Activated T-cell treated with anti-CD3 and anti-CD28 coated beads, Interleukin-2, amount 50 U/mL, for 48 hours (primary cell): Measurements from ENCODE around the gene UBAC1.
"Not testable (repeated sequence)": the region's sequence is repeated elsewhere in the genome, so short reads cannot be mapped to it uniquely, and the experiment has no call there.

Experiments
- DNase-seq, 2 experiments: peaks; one replicate each; pipeline ENCODE4 v3.0.0-alpha.2; 2020

Gene UBAC1

DNA sequence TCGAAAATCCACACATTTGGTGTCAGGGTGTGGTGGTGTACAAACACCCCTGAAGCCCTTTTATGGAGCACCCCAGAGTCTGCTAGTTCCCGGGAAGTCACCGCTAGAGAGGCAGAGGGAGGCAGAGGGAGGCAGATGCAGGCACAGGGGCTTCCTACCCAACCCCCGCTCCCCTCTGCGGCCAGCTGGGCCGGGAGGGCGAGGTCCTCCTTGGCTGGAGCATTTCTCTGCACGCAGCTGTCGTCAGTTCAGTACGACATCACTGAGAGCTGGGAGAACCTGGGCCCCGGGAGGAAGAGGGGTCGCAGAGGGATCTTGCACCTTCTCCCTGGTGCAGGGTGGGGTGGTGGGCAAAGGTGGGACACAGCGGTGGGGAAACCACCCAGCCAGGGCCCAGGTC lies 15.8 kb upstream of the UBAC1 start:
- no peak for DNase-seq

DNA sequence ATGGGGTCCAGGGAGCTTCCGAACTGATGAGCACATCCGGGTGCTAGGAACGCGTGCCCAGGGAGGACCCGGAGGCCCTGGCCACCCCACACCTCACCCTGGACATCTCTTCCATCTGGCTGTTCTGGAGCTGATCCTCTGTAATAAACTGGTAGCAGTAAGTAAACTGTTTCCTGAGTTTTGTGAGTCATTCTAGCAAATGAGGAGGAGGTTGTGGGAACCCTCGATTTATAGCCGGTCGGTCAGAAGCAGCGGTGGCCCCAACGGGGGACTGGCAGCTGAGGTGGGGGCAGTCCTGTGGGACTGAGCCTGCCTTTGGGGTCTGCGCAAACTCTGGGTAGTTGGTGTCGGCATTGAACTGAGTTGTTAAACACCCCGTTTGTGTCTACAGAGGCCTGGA lies 15.4 kb upstream of the UBAC1 start:
- no peak for DNase-seq

DNA sequence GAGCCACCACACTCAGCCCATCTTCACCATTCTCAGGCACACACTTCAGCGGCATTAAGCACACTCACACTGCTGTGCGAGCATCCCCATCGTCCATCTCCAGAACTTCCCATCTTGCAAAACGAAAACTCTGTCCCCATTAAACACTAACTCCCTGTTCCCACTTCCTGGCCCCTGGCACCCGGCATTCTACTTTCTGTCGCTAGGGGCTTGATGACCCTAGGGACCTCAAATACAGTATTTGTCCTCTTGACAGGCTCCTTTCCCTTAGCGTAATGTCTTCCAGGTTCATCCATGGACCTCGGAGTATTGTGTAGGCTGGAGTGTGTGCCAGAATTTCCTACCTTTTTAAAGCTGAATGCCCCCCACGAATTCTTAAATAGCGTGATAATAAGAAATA lies 14.7 kb upstream of the UBAC1 start:
- no peak for DNase-seq

DNA sequence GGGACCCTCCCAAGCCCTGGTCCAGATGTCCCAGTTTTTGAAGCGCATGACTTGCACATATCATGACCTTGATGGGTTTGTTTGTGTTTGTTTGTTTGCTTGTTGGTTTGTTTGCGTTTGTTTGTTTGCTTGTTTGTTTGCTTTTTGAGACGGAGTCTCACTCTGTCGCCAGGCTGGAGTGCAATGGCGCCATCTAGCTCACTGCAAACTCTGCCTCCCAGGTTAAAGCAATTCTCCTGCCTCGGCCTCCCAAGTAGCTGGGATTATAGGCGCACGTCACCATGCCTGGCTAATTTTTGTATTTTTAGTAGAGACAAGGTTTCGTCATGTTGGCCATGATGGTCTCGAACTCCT lies 13.0 kb upstream of the UBAC1 start:
- DNase-seq = no peak

DNA sequence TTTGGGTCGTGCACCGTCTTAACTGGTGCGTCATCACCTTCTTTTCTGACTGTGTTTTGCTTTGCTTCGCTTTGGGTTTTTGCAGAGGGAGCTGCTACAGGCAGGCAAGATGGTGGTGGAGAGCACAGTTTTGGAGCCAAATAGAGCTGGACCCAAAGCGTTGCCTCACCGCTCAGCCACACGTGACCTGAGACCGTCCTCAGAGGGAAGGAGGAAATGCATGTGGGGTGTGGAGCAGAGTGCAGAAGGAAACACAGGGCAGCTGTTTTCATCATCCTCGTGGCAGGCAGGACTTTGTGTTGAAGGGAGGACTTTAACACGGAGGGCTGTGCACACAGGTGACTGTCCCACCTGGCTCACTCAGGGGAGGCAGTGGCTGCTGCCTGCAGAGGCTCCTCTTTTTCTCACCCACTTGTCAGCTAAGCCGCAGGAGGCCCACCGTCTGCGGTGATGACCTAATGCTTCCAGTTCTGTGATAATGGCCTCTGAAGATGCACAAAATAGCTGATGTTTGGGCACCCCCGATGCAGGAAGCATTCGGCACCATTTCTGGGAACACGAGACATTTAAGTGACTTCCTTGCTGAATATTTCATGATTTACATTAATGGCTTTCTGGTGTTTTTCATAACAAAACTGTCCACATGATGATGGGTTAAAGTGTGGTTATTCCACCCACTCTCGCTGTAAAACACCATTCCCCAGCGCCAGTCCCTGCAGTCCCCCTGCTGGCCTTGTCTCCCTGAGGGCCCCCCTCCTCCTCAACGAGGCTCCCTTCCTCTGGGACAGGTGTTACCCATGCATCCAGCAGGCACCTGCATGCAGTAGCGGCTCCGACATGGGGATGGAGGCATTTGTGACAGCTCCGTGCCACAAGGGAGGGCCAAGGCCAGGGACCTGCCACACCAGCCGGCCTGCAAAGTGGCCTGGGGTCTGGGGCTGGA lies 12.4 kb upstream of the UBAC1 start:
- DNase-seq = no peak

DNA sequence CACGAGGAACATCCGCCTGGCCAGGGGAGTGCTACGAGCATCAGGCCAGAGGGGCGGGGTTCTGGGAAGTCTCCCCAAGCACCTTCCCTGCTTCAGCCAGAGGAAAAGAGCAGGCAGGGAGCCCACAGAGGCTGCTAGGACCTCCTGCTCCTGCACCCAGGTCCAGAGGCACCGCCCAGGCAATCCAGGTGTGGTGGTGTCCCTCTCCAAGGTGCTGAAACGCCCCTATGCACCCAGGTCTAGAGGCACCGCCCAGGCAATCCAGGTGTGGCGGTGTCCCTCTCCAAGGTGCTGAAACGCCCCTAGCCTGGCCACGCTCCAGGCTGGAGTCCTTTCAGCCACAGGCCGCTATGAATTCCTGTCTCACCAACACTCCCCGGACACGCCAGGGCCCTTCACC lies 10.7 kb upstream of the UBAC1 start:
- DNase-seq = peak; percentile 43 to 60

DNA sequence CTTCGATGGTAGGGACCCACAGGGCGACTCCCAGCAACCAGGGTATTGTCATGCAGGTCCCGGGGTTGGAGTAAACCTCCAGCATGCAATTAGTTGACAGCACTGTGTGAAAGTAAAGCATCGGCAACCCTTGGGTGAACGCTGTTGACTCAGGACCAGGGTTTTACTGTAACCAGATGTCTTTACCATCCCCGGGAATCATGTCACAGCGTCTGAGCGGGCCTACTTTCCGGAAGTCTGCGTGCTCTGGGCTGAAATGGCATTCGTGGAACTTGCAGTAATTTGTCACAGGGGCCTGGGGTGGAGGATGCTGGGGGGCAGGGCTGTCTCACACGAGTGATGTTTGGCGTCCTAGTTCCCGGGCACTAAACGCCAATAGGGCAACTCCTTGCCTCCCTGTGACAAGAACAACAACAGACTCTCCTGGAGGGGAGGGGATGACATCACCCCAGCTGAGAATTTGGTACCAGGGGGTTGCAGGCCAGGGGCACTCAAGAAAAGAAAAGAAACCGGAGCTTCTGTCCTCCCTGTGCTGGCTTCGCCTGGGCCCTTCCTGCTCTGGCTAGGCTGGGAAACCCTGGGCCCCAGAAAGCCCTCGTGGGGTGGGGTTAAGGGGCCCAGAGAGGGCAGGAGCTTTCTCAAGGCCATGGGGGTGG lies 10.1 kb upstream of the UBAC1 start:
- DNase-seq = no peak

DNA sequence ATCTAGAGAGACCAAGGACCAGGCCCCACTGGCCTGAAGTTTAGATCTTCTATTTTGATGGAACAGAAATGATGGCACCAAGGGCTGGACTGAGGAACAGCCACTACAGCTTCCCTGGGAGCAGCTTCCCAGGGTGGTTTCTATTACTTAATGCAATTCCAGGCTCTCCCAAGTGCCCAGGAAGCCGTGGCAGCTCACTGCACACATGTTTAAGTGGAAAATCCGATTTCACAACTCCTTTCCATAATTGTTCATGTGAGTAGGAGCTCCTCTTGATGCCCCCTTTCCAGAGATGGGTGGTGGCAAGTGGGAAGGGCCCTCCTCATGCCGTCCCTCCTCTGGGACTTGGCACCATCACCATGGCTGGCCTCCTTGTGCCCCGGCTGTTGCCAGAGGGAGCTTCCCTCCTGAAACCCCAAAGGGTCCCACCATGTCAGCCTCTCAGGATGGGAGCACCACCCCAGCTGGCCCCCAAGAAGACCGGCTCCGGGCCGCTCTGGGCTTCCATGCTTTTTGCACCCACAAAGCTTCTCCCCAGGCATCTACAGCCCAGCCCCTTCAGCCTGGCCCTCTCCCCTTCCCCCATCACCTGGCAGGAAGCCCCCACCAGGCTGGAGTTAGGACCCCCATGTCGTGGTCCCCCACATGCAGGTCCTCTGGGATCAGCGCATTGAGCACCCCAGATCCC lies 9.1 kb upstream of the UBAC1 start:
- DNase-seq = no peak

DNA sequence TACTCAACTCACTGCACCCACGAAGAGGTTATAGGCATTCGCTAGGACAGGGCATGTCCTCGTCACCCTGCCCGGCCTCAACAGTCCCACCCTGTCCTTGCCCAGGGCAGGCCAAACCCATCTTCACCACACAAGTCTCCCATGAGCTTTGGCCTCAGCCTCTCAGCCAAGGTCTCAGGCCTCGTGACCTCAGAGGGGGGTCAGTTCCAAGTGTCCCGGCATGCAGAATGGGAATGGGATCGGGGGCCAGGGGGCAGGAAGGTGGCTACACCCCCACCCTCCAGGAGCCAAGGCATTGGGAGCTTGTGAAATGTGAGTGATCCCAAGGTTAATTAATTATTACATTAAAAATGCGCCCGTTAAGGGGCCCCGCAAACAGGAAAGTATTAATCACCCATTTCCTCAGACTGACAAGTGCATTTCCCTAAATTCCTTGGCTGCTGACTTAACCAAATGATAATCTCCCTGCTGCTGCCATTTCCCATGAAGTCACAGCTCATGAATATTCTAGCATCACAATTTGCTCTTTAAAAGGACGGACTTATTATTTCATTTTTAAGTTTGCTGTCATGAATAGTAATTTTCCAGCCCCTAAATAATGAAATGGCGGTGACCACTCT lies 8.0 kb upstream of the UBAC1 start:
- no peak for DNase-seq

DNA sequence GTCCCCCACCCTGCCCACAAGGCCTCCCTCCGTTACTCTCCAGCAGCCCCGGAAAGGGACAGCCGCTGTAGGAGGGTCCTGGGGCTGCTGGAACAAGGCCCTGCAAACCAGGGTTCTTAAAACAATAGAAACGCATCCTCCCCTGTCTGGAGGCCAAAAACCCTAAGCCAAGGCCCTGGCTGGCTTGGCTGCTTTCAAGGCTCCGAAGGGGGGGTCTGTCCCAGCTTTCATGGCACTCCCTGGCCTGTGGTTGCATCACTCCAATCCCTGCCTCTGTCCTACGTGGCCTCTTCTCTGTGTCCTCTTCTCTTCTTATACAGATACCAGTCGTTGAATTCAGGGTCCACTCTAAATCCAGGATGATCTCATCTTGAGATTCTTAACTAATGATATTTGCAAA lies 7.4 kb upstream of the UBAC1 start:
- DNase-seq = no peak

DNA sequence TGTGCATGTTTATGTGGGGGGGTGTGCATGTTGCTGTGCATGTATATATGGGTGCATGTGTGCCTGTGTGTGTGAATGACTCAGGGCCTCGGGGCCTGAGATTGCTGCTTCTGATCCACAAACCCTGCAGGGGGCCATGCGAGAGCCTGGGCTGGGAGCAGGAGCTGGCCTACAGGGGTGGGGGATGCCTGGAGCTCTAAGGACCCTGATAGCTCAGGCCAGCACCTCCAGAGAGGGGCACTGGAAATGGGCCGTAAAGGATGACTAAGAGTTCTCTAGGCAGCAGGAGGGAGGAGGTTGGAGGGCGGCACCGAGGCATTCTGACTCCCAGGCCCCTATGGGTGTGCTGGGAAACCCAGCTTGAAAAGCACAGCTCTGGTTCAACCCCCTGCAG lies 6.9 kb upstream of the UBAC1 start:
- DNase-seq = no peak

DNA sequence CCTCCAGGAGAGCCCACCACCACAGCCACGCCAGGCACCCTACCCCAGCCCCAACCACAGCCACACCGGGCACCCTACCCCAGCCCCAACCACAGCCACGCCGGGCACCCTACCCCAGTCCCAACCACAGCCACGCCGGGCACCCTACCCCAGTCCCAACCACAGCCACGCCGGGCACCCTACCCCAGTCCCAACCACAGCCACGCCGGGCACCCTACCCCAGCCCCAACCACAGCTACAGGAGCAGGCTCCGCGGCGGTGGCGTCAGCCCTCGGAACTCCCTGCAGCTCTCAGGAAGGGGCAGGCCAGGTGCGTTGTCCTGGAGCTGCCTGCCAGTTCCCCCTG lies 5.7 kb upstream of the UBAC1 start:
- DNase-seq = not testable (repeated sequence)

DNA sequence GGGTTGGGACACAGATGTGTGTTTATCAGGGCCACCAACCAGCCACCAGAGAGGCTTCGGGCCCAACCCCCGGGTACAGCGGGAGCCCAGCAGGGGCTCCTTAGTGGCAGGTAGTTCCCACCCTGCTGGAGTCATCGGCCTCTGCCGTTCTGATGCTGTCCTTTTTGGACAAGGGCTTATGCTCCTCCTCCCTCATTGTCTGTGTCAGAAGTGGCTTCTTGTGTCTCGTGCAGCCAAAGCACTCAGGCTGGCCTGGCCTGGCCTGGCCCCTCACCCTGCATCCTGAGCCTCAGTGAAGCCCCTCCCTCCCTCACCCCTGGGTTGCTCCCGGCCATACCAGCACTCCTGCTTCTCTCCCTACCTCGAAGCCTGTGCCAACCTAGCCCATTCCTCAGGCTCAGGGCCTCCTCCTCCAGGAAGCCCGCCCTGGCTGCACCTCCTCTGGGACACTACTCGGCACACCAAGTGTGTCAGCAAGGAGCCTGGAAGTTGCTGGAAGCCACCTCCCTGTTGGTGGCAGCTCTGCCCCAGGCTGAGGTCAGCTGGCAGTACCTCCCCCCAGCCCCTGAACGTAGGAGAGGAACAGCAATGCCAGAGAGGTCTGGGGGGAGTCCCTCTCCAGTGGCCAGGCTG lies 4.1 kb upstream of the UBAC1 start:
- DNase-seq = no peak

DNA sequence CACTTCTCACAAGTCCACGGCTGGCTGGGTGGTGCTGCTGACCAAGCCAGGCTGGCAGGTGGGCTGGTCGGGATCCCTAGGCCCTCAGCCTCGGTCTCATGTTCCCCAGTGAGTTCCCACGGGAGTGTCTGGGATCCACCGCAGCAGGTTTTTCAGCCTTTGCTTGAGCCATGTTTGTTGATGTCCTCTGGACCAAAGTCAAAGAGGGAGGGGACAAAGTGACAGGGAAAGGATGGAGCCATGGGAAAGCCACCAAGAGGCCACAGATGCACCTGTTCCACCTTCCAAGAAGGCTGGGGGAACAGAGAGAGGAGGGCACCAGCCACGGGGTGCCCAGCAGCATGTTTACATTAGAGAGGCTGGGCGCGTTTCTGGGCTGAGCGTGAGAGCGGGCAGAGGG lies 2.8 kb upstream of the UBAC1 start:
- no peak for DNase-seq

DNA sequence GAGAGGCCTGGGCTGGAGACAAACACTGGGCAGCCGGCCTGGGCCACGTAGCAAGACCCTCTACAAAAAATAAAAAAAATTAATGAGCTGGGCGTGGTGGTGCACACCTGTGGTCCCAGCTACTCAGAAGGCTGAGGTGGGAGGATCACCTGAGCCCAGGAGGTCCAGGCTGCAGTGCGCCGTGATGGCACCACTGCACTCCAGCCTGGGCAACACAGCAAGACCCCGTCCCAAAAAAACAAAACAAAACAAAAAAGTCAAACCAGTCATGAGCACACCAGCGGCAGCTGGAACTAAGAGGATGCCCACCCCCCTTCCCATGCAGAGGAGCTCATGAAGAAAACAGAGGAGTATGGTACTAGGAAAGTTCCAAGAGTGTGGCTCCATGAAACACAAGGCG lies 2.2 kb upstream of the UBAC1 start:
- no peak for DNase-seq

DNA sequence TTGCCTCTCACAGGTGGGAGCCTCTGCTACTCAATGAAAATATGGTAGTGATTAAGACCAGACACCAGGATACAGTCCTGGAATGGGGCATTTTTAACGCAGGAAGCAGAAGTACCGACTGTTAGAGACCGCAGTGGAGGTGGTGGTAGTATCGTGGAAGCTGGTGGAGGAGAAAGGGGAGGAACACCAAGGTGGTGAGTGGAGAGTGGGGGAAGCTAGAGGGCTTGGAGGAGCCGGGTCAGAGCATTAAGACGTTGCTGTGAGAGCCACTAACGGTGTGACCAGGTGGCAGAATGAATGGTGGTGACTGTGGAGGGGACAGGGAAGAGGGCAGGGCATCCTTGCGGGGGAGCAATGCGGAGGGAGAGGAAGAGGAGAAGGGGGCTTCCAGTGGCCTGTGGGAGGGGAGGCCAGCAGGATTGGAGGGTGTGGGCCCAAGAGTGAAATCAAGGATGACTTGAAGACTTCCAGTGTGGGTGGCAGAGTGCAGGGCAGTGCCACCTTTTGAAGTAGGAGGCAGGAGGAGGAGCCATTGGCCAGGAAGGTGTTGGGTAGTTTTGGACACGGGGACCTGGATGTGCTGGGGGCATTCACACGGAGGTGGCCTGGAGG lies 1.6 kb upstream of the UBAC1 start:
- DNase-seq = no peak

DNA sequence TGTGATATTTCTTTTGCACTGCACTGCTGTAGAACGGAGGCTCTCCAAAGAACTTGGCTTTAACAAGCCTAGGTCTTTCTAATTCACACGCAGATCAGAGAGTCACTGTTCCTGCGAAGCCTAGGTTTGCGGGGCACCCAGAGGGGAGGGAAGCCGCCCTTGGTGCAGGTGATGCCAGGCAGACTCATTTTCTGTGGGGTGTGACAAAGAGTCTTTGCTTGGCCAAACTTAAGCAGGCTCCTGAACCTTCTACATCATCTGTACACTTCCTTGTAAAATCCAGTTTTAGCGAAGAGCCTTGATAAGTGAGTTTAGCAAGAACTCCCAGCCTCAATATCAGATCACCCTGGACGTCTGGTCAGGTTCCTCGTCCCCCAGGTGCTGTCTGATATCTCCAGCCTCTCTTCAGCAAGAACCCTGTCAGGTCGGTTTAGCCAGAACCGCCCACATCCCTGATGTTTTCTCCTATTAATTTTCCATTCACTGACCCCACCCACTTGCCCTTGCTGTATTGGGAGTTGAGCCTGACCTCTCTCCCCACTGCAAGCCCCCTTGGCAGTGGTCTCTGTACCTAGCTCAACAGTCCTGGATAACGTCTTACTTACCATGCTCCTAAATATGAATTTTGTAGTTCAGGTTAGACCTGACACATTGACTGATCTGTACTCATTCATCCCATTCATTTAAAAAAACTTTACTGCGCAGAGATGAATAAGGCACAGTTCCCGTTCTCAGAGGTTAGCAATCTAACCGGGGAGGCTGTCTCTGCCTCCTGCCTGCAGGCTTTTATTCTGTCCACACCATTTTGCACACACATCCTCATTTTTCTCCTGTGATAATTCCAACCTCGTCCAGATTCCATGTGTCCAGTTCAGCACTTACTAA lies 880 bp upstream of the UBAC1 start:
- peak; percentile 36 to 45 for DNase-seq

DNA sequence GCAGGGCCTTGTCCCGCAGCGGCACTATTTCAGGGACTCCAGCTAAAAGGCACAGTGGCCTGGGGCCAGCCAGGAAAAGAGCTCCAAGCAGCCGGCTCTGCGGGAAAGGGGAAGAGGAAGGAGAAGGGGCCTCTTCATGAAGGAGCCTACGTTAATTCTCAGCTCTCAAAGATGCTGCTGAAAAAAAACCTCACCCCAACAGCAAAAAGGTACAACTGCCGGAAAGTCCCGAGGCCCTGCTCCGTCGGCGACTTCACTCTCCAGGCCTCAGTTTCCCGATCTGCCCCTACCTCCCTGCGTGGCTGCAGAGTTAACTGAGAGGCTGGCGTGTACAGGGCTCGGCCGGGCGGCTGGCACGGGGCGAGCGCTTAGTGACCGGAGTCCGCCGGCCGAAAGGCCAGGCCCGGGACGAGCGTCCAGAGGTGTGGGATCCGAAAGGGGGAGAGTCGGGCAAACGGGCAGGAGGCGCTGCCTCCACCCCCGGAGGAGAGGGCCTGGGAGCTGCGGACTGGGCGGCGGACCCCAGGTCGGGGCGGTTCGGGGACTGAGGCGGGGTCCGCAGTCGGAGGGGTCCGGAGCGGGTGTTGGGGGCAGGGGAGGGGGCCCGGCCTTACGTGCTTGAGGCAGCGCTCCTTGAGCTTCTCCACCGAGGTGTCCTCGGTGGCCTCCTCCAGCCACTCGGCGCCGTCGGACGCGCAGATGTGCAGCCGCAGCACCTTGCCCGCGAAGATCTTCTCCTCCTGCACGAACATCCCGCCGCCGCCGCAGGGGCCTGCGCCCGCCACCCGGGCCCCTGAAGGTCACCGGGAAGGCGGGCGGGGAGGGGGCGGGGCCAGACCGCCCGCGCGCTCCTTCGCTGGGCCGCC lies 529 bp downstream of the UBAC1 start:
- DNase-seq = no peak

DNA sequence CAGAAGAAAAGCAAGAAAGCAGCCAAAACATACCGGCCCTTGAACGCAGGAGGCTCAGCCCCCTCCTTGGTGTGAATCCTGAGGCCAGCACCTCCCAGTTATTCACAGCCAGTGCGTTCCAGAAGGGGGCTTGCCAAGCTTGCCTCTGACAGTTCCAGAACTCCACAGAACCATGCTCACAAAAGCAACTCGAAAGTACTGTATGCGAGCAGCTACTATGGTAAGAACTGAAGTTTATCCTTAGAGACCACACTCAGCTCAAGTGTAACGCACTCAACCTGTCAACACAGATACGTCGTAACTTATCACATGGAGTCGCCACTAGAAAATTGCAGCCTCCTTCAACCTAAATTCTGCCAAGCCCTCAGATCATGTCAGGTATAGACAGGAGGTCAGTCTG lies 1.4 kb downstream of the UBAC1 start:
- no peak for DNase-seq

DNA sequence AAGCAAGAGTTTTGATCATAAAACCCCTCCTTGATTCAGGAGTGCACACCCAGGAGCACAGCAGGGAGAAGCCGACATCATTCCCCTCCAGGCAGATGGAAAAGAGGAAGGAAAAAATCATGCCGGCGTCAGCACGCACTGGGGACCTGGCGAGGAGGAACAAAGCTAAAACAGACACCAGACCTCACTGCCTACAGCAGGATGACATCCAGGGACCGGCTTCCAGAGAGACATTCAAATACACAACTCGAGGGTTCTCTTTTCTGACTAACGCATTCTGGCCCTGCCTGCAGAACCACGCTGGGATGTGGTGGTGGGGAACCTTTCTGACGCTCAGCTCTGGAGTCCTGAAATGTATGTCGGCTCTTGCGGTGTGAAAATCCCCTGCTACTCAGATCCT lies 2.7 kb downstream of the UBAC1 start:
- DNase-seq = no peak

DNA sequence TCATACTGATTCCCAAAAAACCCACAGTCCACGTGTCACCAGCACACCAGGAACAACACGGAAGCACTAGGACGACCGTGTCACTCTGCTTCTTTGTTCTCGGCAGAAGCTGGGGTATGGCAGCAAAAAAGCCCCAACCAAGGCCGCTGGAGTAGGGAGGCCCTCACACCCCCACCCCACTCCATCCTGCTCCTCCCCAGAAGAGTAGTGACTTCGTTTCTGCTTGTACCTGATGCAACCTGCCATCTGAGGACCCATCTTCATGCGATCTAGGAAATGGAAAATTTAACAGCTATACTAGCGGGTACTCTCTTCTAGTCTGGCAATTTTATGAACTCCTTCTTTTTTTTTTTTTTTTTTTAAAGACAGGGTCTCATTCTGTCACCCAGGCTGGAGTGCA lies 3.7 kb downstream of the UBAC1 start:
- DNase-seq = no peak
